GM21717 (cell line): Measurements from ENCODE around the gene DBI.
"Not testable (repeated sequence)": the region's sequence is repeated elsewhere in the genome, so short reads cannot be mapped to it uniquely, and the experiment has no call there.

Experiments used
- ATAC-seq: cut with Tn5 transposase; IDR thresholded peaks from one replicate; pipeline ENCODE4 v1.9.1; 2021; ENCODE audit warnings: mild to moderate bottlenecking, moderate library complexity; ENCODE audit not compliant: unreplicated experiment

The DBI gene

DNA sequence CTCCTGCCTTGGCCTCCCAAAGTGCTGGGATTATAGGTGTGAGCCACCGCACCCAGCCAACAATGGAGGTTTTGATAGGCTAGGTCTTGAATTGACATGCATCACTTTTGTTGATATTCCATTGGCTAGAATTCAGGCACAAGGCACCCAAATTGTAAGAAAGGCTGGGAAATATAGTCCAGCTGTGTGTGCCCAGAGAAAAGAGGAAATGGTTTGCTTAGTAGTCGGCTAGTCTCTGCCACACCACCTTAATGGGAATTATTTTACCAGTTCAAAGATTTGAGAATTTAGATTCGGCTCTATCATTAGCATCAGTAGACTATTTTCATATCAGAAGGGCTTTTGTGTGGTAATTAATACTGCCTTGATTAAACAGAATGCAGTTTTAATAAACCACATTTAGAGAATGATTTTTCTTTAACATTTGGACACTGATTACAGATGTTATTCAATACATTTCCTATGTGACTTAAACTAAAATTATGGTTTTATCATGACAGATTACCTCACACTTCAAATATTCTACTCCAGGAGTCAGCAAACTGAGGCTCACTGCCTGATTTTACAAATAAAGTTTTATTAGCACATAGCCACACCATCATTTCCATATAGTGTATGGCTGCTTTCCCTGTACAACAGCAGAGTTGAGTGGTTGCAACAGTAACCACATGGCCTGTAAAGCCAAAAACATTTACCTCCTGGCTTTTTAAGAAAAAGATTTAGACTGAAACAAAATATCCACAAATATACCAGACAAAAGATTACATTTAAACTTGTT lies 27.4 kb downstream of the DBI start:
- ATAC-seq, result no peak

DNA sequence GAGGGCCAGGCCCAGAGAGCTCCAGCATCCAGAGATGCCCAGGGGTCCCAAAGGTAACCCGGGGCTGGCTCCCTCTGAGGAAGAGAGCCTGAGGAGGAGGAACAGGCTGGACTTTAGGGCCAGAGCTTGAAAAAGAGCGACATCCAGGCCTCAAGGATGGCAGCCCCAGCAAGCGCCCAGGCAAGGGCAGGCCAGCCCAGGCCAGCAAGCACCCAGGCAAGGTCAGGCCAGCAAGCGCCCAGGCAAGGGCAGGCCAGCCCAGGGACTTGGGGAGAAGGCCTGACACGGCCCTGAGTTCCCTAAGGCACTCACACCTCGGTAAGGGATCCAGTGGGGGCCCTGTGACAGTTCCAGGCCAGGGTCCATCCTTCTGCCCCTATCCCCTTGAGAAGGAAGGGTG lies 30.4 kb downstream of the DBI start:
- ATAC-seq, result no peak

DNA sequence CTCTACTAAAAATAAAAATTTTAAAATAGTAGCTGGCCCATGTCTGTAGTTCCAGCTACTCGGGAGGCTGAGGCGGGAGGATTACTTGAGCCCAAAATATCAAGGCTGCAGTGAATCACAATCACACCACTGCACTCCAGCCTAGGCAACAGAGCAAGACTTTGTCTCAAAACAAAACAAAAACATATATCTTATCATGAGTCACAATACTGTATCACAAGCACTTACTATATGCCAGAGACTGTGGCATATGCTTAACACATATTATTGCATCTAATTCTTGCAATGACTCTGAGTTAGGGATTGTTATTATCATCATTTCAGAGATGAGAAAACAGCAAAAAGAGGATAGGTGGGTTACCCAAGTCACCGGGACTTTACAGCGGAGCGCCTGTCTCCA lies 35.3 kb downstream of the DBI start:
- no peak for ATAC-seq

DNA sequence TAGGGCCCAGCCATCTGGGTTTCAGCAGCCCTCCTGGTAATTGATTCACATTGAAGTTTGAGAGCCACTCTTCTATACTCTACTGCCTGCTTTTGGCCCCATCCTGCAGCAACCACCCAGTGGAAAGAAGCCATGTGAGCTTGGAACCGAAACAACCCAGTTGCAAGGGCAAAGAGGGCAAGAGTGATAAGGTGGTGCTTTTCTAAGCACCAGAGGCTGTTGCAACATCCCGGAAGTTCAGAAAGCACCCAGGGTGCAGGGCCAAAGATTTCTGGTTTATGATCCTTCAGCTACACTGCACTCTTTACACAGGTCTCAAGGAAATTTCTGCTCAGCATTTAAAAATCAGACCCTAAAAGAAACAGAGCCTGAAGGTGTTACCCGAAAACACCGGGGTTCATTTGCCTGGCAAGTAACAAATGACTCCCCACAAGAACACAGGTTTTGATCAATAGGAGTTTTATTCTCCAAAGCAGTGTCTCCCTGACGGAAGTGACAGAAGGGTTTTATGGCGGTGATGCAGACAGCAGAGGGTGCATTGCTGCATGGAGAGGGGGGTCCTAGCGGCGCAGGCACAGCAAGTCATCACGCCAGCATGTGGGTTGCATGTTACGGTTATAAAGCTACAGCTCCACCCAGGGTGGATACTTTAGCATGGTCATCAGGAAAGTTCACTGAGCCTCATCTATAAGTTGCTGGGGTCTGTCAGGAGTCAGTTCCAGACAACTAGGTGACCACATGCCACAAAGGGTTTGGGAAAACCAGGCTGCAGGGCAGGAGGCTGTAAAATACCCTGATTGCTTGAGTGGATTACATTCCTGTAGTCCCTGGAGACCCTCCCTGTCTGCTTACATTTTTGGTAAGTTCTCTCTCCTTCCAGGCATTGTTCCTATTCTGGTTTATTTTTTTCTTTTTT lies 36.1 kb downstream of the DBI start:
- no peak for ATAC-seq

DNA sequence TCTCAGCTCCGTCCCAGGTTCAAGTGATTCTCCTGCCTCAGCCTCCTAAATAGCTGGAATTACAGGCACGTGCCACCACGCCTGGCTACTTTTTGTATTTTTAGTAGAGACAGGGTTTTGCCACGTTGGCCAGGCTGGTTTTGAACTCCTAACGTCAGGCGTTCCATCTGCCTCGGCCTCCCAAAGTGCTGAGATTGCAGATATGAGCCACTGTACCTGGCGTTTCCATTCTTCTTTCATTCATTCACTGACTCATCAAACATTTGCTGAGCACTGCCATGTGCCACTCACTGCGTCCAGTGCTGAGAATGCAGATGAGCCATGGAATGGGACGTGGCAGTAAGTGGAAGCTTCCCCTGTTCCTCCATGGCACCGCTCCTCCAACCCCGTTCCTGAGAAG lies 36.8 kb downstream of the DBI start:
- ATAC-seq, result not testable (repeated sequence)

DNA sequence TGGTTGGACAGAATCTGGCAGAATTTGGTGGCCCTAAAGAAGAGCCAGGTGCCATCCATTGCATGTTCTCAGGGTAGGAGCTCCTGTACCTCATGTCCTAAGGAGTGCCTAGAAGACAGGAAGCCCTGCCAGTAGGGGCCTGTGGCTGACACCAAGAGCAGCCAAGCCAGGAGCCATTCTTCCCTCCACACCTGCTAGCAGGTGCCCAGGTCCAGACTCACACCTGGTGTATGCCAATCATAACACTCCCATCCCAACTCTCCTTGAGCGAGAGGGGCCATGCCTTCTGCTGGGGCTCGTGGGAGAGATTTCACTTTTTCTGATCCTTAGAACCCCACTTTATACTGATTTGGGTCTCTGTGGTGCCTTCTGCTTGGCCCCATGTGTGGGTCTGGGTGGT lies 38.4 kb downstream of the DBI start:
- ATAC-seq, result no peak

DNA sequence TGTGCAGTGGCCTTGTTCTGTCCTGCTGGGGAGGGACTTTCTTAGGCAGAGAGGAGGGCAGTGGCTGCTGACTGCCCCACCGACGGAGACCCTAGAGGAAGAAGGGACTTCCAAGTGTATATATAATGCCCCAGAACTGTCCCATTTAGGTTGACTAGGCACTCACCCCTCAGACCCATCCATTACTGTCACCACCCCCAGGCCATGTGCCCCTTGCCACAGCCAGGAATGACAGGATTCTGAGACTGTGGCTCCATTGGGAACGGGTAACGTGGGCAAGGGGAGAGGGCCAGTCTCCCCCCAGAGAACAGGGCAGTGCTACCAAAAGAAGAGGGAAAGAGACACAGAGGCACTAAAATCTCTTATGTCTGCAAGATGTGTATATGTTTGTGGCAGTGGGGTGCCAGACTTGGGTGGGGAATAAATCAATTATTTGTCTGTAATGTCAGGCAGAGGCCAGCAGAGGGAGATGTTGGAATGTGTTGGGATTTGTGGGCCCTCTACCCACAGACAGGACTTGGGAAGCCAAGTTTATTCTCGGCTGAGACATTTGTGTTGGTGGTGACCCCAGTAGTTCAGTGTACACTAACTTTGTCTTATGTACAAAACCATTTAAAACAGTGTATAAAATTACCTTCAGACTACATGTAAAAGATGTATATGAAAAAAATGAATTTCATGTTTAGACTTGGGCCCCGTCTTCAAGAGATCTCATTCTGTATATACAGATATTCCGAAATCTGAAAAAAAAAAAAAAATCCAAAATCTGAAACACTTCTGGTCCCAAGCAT lies 40.8 kb downstream of the DBI start:
- no peak for ATAC-seq

DNA sequence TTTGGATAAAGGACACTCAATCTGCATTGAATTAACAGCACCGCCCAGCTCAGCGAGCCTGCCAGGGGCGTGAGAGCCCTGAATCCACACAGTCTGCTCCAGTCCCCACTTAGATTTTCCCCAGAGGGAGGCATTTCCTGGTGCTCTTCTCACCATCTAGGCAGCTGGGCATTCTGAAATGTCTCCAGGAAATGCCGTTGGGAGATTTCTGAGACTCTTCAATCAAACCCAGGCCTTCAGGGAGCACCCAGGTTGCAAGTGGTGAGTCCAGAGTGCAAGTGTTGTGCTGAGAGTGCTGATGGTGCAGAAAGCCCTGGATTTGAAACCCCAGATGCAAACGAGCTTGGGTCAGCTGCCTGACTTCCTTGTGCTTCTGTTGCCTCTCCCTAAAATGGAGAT lies 41.4 kb downstream of the DBI start:
- no peak for ATAC-seq

DNA sequence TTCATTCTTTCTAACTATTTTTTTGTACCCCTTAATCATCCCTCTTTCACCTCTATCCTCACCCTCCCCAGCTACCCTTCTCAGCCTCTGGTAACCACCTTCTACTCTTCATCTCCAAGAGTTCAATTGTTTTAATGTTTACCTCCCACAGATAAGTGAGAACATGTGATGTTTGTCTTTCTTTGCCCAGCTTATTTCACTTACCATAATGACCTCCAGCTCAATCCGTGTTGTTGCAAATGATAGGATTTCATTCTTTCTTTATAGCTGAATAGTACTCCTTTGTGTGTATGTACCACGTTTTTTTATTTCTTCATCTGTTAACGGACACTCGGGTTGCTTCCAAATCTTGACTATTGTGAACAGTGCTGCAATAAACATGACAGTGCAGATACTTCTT lies 42.7 kb downstream of the DBI start:
- ATAC-seq, result no peak

DNA sequence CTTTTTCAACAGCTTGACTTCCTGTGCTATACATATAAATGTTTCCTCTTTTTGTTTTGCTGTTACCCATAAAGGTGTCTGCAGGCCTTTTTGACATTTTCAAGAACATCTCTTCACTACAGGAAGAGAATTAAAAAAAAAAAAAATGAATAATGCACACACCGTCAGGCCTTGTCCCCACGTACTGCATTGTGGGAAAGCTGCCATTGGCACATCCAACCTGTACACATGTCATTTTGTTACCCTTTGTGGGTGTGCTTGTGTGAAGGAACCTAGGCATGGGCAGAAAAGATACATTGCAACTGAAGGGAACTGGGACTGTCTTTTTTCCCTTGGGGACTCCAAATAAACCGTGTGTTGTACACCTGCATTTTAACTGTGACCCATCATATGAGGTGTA lies 48.1 kb downstream of the DBI start:
- no peak for ATAC-seq

DNA sequence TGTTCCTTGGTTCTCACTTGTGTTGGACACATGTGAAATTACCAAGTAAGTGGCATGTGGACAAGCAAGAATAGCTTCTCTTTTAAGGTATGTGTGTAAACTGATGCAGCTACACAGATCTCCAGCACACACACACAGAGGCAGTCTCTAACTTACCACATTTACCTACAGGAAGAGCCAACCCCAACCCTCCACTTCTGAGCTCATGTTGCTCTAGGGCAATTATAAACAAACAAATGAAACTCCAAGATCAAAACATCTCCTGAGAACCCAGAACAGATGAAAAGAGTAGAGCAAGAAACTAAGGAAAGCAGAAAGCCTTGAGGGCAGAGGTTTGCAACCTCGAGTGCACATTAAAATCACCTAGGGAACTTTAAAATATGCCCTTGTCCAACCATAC lies 48.9 kb downstream of the DBI start:
- ATAC-seq, result no peak

DNA sequence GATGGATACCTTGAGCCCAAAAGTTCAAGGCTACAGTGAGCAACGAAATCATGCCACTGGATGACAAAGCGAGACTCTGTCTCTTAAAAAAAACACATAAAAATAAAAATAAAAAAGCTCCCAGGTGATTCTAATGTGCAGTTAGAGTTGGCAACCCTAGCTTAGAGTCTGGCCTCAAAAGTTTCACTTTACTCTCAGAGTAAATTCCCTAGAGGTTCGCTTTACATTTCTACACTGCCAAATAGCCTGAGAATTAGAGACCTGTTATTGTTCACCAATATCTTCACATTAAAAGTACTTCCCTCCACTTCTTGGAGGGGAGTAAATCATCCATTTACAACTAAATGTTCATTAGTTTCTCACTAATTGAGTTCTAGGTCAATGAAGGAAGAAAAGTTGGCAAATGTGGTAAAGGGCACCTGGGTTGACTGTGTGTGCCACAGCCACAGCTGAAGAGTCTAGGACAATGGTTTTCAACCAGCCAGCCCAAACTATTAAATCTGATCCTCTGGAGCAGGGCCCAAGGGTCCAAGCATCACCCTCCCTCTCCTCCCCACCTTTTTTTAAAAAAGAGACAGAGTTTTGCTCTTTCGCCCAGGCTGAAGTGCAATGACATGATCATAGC lies 49.6 kb downstream of the DBI start:
- no peak for ATAC-seq

DNA sequence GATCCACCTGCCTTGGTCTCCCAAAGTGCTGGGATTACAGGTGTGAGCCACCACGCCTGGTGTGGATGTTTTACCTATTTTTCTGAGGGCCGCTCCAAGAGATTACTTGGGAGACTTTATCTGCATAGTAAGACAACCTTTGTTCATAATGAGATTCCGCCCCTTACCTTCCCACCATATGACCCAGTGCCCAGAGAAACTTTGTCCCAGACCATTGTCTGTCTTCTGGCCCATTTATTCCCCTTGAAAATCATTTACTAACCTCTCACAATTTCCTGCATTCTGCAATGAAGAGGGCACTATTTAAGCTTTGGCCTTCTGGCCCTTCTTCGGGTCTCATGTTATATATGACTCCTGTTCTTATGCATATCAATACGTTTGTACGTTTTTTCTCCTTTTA lies 51.1 kb downstream of the DBI start:
- no peak for ATAC-seq

DNA sequence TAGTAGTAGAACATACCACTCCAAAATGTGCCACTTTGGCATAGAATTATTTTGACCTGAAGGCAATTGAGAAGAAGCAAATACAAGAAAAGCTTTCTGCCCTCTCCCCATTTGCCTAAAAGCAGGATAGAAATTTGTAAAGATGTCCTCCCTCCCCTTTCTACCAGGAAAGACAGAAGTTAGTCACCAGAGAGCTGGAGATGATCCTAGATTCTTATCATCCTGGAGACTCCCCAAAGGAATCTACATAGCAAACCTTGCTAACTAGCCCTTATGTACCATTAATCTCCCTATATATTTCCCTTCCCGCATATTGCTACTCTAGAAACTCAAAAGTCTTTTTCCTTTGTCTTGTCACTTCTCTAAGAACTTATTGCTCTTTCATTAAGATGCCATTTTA lies 52.3 kb downstream of the DBI start:
- no peak for ATAC-seq

DNA sequence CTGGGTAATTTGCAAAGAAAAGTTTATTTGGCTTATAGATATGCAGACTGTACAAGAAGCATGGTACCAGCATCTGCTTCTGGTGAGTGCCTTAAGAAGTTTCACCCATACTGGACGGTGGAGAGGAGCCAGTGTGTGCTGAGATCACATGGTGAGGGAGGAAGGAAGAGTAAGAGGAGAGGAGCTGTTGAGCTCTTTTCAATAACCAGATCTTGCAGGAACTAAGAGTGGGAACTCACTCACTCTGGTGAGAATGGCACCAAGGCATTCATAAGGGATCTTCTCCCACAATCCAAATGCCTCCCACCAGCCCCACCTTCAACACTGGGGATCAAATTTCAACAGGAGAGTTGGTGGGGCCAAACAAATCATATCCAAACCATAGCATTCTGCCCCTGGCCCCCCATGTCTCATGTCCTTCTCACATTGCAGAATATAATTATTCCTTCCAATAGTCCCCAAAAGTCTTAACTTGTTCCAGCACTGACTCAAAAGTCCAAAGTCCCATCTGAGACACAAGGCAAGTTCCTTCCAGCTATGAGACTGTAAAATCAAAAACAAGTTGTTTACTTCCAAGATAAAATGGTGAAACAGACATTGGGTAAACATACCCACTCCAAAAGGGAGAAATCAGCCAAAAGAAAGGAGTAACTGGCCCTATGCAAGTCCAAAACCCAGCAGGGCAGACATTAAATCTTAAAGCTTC lies 53.2 kb downstream of the DBI start:
- ATAC-seq, result no peak

DNA sequence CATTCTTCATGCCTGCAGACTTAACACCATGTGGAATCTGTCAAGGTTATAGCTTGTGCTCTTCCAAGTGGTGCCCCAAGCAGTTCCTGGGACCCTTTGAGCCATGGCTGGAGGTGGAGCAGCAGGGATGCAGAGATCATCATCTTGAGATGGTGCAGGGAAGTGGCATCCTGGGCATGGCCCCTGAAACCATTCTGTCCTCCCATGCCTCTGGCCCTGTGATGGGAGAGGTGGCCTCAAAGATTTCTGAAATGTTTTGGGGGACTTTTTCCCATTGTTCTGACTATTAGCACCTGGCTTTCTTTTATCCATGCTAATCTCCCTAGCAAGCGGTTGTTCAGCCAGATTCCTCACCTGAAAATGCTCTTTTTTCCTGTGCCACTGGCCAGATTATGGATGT lies 54.5 kb downstream of the DBI start:
- ATAC-seq, result no peak

DNA sequence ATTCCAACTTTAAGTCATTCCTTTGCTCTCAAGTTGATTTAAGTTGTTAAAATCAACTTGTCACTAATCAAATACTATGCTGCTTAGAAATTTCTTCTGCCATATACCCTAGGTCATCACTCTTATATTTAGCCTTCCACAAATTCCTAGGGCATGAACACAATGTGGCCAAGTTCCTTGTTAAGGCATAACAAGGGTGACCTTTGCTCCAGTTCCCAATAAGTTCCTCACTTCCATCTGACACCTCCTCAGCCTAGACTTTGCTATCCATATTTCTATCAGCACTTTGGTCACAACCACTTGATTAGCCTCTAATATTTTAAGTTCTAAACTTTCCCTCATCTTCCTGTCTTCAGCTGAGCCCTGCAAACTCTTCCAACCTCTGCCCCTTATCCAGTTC lies 55.0 kb downstream of the DBI start:
- ATAC-seq, result no peak
